ENCODE results near the gene MYO1G.

- TF ChIP-seq CTCF (IDR thresholded peaks at IDR 0.05): no peak
- TF ChIP-seq POLR2A (IDR thresholded peaks at IDR 0.05): no peak
Observed at GRCh38 chr7:45026013-45026412, 47.2 kb upstream of the MYO1G start.
